ENCODE measurements around the gene EXOSC3.

DNA sequence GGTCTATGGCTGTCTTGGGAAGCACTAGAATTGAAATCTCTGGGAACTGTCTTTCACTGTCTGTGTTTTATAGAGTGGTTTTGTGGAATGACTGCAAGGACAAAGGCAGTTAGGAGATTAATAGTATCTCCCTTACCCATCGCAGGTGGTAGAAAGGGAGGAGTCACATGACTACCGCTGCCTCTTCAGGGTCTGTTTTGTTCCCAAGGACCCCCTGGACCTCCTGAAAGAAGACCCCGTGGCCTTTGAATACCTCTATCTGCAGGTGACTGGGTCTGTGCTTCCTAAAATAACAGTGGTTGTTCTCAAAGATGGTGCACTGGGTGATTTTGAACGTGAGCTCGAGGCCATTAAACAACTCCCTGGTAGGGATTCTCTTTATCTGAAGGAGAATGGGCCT, 54.0 kb downstream of the EXOSC3 start:
- TF ChIP-seq, protein P1, sequence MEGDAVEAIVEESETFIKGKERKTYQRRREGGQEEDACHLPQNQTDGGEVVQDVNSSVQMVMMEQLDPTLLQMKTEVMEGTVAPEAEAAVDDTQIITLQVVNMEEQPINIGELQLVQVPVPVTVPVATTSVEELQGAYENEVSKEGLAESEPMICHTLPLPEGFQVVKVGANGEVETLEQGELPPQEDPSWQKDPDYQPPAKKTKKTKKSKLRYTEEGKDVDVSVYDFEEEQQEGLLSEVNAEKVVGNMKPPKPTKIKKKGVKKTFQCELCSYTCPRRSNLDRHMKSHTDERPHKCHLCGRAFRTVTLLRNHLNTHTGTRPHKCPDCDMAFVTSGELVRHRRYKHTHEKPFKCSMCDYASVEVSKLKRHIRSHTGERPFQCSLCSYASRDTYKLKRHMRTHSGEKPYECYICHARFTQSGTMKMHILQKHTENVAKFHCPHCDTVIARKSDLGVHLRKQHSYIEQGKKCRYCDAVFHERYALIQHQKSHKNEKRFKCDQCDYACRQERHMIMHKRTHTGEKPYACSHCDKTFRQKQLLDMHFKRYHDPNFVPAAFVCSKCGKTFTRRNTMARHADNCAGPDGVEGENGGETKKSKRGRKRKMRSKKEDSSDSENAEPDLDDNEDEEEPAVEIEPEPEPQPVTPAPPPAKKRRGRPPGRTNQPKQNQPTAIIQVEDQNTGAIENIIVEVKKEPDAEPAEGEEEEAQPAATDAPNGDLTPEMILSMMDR (IDR thresholded peaks at IDR 0.05): no peak
- no peak for TF ChIP-seq POLR2A (IDR thresholded peaks at IDR 0.05)

Data from heart left ventricle (tissue), 13 donors.